ENCODE data around the gene KDM7A. TPM values are rescaled to one million over a fixed set of nuclear protein-coding genes. Genes with fewer than 3 reads are reported as not detected.
"Not testable (repeated sequence)": the region's sequence is repeated elsewhere in the genome, so short reads cannot be mapped to it uniquely, and the experiment has no call there.

Gene KDM7A
- total RNA-seq, 1 donor from 2014 or later, result 13.8 TPM

DNA sequence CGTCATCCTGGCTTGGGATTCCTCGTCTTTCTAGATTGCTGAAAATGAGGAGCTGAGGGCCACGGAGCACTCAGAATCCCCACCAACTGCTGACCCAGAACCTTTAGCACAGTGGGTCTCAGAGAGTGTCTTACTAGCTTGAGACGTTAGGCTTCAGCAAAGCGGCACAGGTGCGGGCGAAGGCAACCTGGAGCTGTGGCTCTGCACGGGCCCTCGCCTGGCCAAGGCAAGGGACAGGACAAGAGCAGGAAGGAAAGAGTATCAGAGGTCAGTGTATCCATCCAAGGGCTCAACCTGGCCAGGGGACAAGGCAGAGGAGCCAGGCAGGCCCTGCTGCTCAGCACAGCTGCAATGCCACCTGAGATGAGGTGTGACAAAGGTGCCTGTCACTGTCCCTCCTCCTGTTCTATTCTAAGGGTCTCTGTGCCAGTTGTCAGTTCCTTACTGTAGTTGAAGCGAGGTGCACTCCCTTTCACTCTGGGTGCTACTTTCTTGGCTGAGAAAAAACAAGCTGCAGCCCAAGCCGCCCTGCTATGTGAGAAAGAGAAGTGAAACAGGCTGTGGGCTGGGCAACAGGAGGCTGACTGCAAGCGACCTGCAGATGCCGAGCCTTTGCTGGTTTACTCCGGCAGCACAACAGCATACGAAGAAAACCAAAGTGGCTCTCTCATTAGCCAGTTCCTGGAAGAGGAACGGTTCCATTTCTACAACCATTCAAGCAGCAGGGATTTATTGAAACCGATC, 33.3 kb upstream of the KDM7A start:
- intact Hi-C loops (cut with micrococcal nuclease), result loop anchor here (1.0 to 10.0 kb wide), 5 partner anchors 12 to 295 kb away; no protein-coding TSS in a partner anchor
- no peaks in the 10 kb centered on the region for H3K9me3 Mint-ChIP-seq
- TF ChIP-seq, protein P1, sequence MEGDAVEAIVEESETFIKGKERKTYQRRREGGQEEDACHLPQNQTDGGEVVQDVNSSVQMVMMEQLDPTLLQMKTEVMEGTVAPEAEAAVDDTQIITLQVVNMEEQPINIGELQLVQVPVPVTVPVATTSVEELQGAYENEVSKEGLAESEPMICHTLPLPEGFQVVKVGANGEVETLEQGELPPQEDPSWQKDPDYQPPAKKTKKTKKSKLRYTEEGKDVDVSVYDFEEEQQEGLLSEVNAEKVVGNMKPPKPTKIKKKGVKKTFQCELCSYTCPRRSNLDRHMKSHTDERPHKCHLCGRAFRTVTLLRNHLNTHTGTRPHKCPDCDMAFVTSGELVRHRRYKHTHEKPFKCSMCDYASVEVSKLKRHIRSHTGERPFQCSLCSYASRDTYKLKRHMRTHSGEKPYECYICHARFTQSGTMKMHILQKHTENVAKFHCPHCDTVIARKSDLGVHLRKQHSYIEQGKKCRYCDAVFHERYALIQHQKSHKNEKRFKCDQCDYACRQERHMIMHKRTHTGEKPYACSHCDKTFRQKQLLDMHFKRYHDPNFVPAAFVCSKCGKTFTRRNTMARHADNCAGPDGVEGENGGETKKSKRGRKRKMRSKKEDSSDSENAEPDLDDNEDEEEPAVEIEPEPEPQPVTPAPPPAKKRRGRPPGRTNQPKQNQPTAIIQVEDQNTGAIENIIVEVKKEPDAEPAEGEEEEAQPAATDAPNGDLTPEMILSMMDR (IDR thresholded peaks at IDR 0.05), result no peak
- DNase-seq (peak; percentile 61), ATAC-seq (ENCODE audit: low read depth) (peak; percentile 89)
- ChIA-PET POLR2A (interaction anchor here (0.6 to 8.8 kb wide), 8 partner anchors 10 to 269 kb away, joined by 3 to 168 read pairs (median 6); partner anchors contain the start of genes KDM7A and MKRN1), CTCF (interaction anchor here (1.5 to 2.1 kb wide), 2 partner anchors 19 to 33 kb away, joined by 3 to 7 read pairs; partner anchors contain the start of gene KDM7A)
- H3K4me1 Mint-ChIP-seq, result peaks cover 86% of the 10 kb centered on the region
- no peaks in the 10 kb centered on the region for H3K27me3 Mint-ChIP-seq
- H3K4me3 Mint-ChIP-seq, result peak overlapping the region; percentile 73
- H3K36me3 Mint-ChIP-seq (ENCODE audit: low read depth), result no peaks in the 10 kb centered on the region
- peak overlapping the region; percentile 97 for H3K27ac Mint-ChIP-seq

DNA sequence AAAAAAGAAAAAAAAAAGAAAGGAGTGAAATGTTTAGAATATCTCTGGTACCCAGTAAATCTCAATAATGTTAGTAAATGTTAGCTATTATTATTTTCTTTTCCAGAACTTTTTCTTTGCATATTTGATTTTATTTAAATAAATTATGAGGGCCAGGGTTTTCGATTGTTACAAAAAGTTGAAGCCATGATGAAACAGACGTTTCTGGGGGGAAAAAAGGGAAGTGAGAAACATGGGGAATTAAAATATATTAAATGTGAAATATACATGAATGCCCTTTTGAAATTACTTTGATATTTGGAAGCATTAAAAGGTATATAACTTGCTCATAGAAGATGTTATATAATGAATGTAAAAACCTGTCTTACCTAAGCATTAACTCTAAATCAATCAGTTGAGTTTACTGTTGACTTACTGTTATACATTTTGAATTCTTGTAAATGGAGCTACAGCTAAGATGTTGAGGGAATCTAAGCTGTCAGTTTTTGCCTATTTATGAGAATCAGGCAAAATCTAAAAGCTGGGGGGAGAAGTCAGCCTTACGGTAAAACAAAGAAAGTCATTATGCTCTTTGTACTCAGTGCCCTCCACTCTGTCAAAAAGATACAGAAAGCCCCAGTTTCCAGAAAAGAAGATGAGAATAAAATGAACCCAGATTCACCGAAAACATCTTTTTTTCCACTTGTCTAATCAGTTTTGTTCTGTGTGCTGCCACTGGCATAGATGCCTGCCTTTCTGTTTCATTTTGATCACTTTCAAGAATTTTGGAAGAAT, 30.0 kb upstream of the KDM7A start:
- intact Hi-C loops (cut with micrococcal nuclease), result no loop called here
- ATAC-seq (ENCODE audit: low read depth) (no peak), DNase-seq (no peak)
- TF ChIP-seq, protein P1 (IDR thresholded peaks at IDR 0.05), result no peak
- peaks cover 3% of the 10 kb centered on the region for H3K9me3 Mint-ChIP-seq
- peaks cover 59% of the 10 kb centered on the region for H3K4me1 Mint-ChIP-seq
- ChIA-PET CTCF (no interaction called here), POLR2A (interaction anchor here (0.7 to 7.2 kb wide), 2 partner anchors 21 to 30 kb away, joined by 3 to 86 read pairs; partner anchors contain the start of gene KDM7A)
- H3K36me3 Mint-ChIP-seq (ENCODE audit: low read depth), result peaks cover 2% of the 10 kb centered on the region
- H3K4me3 Mint-ChIP-seq, result no peak overlapping the region
- no peak overlapping the region for H3K27ac Mint-ChIP-seq
- no peaks in the 10 kb centered on the region for H3K27me3 Mint-ChIP-seq

DNA sequence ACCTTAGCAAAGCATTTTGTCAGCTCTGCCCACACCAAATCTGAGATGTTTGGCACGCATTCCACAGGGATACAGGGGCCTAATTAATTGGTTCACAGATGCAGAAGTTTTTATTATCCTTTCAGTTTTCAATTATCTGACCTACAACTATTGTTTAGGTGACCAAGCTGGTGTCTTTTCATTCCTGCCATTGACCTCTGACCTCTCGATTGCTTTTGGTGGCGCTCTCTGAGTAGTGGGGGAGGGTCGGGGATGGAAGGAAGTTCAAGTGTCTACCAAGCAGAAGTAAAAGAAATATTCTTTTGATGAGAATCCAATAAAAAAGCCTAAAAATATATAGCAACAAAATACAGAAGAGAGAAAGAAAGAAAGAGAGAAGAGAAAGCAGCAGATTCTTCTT, 28.8 kb upstream of the KDM7A start:
- POLR2A ChIA-PET, result no interaction called here
- intact Hi-C loops (cut with micrococcal nuclease), result no loop called here
- peaks cover 3% of the 10 kb centered on the region for H3K9me3 Mint-ChIP-seq
- CTCF ChIA-PET, result no interaction called here
- ATAC-seq (ENCODE audit: low read depth) (no peak), DNase-seq (no peak)
- H3K36me3 Mint-ChIP-seq (ENCODE audit: low read depth), result peaks cover 2% of the 10 kb centered on the region
- H3K4me1 Mint-ChIP-seq, result peaks cover 50% of the 10 kb centered on the region
- no peak overlapping the region for H3K27ac Mint-ChIP-seq
- no peak overlapping the region for H3K4me3 Mint-ChIP-seq
- TF ChIP-seq, protein P1 (IDR thresholded peaks at IDR 0.05), result no peak
- H3K27me3 Mint-ChIP-seq, result no peaks in the 10 kb centered on the region

DNA sequence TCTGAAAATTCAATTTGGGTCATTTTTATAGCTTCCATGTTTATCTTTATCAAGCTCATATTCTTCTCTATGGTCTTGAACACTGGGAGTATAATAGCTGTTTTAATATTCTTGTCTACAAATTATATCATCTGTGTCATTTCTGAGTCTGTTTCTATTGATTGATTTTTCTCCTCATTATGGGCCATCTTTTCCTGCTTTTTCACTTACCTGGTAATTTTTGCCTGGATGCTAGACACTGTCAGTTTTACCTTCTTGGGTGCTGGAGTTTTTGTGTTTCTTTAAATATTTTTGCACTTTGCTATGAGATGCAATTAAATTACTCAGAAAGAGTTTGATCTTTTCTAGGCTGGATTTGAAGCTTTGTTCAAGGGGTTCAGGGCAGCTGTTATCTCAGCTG, 26.8 kb upstream of the KDM7A start:
- H3K4me3 Mint-ChIP-seq, result no peak overlapping the region
- H3K27me3 Mint-ChIP-seq, result no peaks in the 10 kb centered on the region
- ChIA-PET CTCF (no interaction called here), POLR2A (no interaction called here)
- ATAC-seq (ENCODE audit: low read depth), result no peak
- H3K36me3 Mint-ChIP-seq (ENCODE audit: low read depth), result peaks cover 2% of the 10 kb centered on the region
- peaks cover 3% of the 10 kb centered on the region for H3K9me3 Mint-ChIP-seq
- intact Hi-C loops (cut with micrococcal nuclease), result no loop called here
- DNase-seq, result no peak
- TF ChIP-seq, protein P1 (IDR thresholded peaks at IDR 0.05), result no peak
- H3K27ac Mint-ChIP-seq, result no peak overlapping the region
- H3K4me1 Mint-ChIP-seq, result peaks cover 30% of the 10 kb centered on the region

DNA sequence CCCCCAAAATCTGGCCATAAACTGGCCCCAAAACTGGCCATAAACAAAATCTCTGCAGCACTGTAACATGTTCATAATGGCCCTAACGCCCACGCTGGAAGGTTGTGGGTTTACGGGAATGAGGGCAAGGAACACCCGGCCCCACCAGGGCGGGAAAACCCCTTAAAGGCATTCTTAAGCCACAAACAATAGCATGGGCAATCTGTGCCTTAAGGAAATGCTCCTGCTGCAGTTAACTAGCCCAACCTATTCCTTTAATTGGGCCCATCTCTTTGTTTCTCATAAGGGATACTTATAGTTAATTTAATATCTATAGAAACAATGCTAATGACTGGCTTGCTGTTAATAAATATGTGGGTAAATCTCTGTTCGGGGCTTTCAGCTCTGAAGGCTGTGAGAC, 26.2 kb upstream of the KDM7A start:
- H3K27me3 Mint-ChIP-seq; intact Hi-C loops (cut with micrococcal nuclease); POLR2A ChIA-PET; ATAC-seq (ENCODE audit: low read depth); H3K9me3 Mint-ChIP-seq; DNase-seq; H3K4me3 Mint-ChIP-seq; H3K27ac Mint-ChIP-seq; H3K36me3 Mint-ChIP-seq (ENCODE audit: low read depth); CTCF ChIA-PET: not testable (repeated sequence)
- peaks cover 28% of the 10 kb centered on the region for H3K4me1 Mint-ChIP-seq
